ENCODE data around the gene EMC8. TPM values are rescaled to one million over a fixed set of nuclear protein-coding genes. Genes with fewer than 3 reads are reported as not detected.

The EMC8 gene
- total and polyA plus RNA-seq, 4 donors: 13.0 to 40.5 (median 31.8) TPM

DNA sequence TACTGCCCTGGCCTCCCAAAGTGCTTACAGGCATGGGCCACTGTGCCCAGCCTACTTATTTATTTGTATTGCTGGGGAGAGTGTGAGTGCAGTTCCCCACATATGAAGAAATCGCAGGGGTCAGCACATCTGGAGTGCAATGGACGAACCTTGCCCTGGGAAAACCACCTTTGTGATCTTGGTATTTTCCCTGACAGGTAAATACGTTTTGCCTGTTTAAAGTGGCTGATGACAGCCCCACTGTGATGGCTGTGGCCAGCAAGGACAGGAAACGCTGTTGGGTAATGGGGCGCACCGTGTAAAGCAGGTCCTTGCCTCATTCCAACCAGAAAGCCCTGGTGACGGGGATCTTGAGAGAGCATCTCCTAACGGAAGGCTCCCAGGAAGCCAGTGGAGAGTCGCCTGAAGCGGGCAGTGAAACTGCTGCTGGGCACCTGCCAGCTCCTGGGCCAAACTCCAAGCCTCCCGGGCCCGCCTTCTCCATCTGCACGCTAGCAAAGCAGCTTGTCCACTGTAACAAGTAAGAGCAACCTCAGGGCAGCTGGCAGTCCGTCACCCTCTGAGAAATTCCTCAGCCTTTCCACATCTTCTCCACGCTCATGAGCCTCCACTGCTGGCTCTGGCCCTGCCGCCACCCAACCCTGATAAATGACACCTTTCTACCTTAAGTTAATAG, 17.5 kb downstream of the EMC8 start:
- no peak overlapping the region for H3K4me3 ChIP-seq (ENCODE audit: low read depth, low read length)

DNA sequence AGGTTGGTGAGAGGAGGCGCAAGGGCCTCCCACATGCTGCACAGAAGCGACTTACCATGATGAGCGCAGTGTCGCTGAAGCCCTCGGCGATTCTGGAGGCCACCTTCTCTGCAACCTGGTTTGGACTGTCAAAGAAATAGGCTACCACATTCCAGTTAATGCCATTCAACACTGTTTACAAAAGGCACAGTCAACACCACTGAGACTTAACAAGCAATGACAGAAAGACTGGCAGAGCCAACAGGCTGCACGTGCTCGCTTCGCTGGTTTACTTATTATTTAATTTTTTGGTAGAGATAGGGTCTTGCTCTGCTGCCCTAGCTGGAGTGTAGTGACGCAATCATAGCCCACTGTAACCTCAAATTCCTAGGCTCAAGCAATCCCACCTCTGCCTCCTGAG, 18.2 kb downstream of the EMC8 start:
- peaks cover 28% of the 10 kb centered on the region for H3K4me1 ChIP-seq (ENCODE audit: control insufficient read depth, insufficient read depth, low read length)
- peaks cover 46% of the 10 kb centered on the region for H3K36me3 ChIP-seq (ENCODE audit: control insufficient read depth, insufficient read depth, low read length)
- H3K27ac ChIP-seq (ENCODE audit: low read depth, low read length): no peak overlapping the region
- H3K9me3 ChIP-seq (ENCODE audit: control insufficient read depth, insufficient read depth, low read length): no peaks in the 10 kb centered on the region
- no peak for DNase-seq (ENCODE audit: low read depth in 4 of 6, low spot score in 6 of 6)
- 98% methylated on average over 6 of the region's 10 CpGs for WGBS (ENCODE audit: insufficient coverage)
- H3K27me3 ChIP-seq (ENCODE audit: control insufficient read depth, insufficient read depth, low read length): no peaks in the 10 kb centered on the region
- no peak overlapping the region for H3K4me3 ChIP-seq (ENCODE audit: low read depth, low read length)

More for the DNA sequence above, 17.5 kb downstream of the EMC8 start:
- peak overlapping the region; percentile 70 for H3K27ac ChIP-seq (ENCODE audit: low read depth, low read length)
- 44% methylated on average over 16 of the region's 16 CpGs for WGBS (ENCODE audit: insufficient coverage)
- H3K36me3 ChIP-seq (ENCODE audit: control insufficient read depth, insufficient read depth, low read length): peaks cover 52% of the 10 kb centered on the region
- no peaks in the 10 kb centered on the region for H3K9me3 ChIP-seq (ENCODE audit: control insufficient read depth, insufficient read depth, low read length)
- H3K4me1 ChIP-seq (ENCODE audit: control insufficient read depth, insufficient read depth, low read length): peaks cover 28% of the 10 kb centered on the region
- H3K27me3 ChIP-seq (ENCODE audit: control insufficient read depth, insufficient read depth, low read length): no peaks in the 10 kb centered on the region
- peak in 2 of 6 donors; percentile 76 to 88 for DNase-seq (ENCODE audit: low read depth in 4 of 6, low spot score in 6 of 6)

DNA sequence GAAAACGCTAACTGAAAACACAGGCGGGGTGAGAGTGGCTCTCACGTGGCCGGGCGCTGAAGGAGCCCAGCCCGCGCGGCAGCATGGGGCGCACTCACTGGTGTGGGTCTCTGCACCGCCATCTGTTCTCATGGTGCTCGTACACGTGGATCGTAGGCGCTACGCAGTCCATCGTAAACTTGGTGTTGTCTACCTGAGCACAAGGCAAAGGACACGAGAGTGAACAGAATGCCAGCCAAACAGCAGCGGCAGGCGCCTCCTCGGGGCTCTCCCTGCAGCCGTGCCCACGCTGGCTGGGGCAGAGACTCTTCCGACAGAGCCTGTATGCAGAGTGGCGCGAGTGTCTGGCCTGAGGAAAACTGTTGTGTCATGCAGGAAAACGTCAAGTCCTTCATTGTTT, 19.1 kb downstream of the EMC8 start:
- H3K9me3 ChIP-seq (ENCODE audit: control insufficient read depth, insufficient read depth, low read length): no peaks in the 10 kb centered on the region
- no peaks in the 10 kb centered on the region for H3K27me3 ChIP-seq (ENCODE audit: control insufficient read depth, insufficient read depth, low read length)
- 92% methylated on average over 26 of the region's 26 CpGs for WGBS (ENCODE audit: insufficient coverage)
- no peak for DNase-seq (ENCODE audit: low read depth in 4 of 6, low spot score in 6 of 6)
- H3K4me3 ChIP-seq (ENCODE audit: low read depth, low read length): no peak overlapping the region
- peaks cover 28% of the 10 kb centered on the region for H3K4me1 ChIP-seq (ENCODE audit: control insufficient read depth, insufficient read depth, low read length)
- H3K27ac ChIP-seq (ENCODE audit: low read depth, low read length): no peak overlapping the region
- peaks cover 45% of the 10 kb centered on the region for H3K36me3 ChIP-seq (ENCODE audit: control insufficient read depth, insufficient read depth, low read length)

DNA sequence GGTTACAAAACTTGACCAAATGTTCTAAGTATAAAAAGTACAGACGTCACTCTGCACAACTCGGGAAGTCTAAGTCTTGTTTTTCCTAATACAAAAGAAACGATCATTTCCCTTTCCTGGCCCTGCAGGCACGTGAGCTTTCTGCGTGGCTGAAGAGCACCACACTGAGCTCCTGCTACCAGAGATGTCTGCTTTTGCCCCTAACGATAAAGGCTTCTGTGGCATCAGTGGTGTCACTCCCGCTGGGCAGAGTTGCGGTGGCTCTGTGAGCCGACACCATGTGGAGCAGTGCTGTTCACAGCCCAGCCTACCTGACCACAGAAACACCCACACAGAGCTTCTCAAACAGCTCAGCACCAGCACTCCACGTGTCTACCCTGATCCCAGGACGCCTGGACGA, 20.5 kb downstream of the EMC8 start:
- Histone ChIP-seq H3K9me3 (ENCODE audit: control insufficient read depth, insufficient read depth, low read length) (no peaks in the 10 kb centered on the region), H3K27me3 (ENCODE audit: control insufficient read depth, insufficient read depth, low read length) (no peaks in the 10 kb centered on the region), H3K4me1 (ENCODE audit: control insufficient read depth, insufficient read depth, low read length) (peaks cover 27% of the 10 kb centered on the region), H3K36me3 (ENCODE audit: control insufficient read depth, insufficient read depth, low read length) (peaks cover 49% of the 10 kb centered on the region), H3K4me3 (ENCODE audit: low read depth, low read length) (no peak overlapping the region), H3K27ac (ENCODE audit: low read depth, low read length) (no peak overlapping the region)
- no peak for DNase-seq (ENCODE audit: low read depth in 4 of 6, low spot score in 6 of 6)
- 89% methylated on average over 9 of the region's 12 CpGs for WGBS (ENCODE audit: insufficient coverage)

DNA sequence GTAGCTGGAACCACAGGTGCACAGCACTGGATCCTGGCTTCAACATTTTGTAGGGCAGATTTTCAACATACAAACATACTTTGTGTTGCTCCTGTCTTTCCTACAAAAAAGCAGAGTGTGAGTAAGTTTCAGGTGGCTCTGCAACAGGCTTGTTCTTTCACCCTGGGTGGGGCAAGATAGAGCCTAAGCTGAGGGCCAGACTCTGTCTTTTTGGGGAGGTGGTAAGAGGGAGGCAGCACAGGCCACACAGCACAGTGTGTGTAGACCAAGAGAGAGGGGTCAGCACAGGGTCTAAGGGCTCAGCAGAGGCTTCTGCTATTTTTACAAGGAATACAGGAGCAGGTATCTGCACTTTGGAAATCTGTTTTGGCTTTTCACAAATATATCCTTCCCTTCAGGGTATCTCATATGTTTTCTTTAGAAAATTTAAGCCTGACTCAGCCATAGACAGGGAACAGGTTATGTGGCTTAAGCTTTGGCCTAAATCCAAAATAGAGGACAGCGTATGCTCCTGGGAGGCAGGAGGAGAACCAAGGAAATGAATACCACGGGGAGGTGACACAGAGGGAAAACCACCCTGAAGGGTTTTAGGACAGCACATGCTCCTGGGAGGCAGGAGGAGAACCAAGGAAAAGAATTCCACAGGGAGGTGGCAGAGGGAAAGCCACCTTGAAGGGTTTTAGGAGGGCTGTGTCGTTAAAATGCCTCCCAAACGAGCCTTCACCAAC, 21.6 kb downstream of the EMC8 start:
- Histone ChIP-seq H3K9me3 (ENCODE audit: control insufficient read depth, insufficient read depth, low read length) (no peaks in the 10 kb centered on the region), H3K4me3 (ENCODE audit: low read depth, low read length) (no peak overlapping the region), H3K27ac (ENCODE audit: low read depth, low read length) (no peak overlapping the region), H3K27me3 (ENCODE audit: control insufficient read depth, insufficient read depth, low read length) (no peaks in the 10 kb centered on the region), H3K36me3 (ENCODE audit: control insufficient read depth, insufficient read depth, low read length) (peaks cover 44% of the 10 kb centered on the region), H3K4me1 (ENCODE audit: control insufficient read depth, insufficient read depth, low read length) (peaks cover 16% of the 10 kb centered on the region)
- 67% methylated on average over 2 of the region's 4 CpGs for WGBS (ENCODE audit: insufficient coverage)
- DNase-seq (ENCODE audit: low read depth in 4 of 6, low spot score in 6 of 6): no peak

DNA sequence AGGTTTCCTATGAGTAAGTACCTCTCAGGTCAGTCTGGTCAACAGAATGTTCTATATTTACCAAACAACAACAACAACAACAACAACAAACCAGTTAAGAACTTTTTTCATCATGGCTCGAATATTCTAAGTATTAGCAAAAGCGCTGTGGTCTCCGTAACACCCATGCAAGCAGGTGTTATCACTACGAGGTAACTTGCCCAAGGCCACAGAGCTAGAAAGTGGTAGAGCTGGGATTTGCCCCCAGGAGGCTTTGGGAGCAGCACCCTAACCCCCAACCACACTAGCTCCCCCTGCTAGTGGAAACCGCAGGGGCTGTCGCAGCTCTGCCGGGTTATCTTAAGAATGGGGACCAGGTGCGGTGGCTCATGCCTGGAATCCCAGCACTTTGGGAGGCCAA, 24.5 kb downstream of the EMC8 start:
- Histone ChIP-seq H3K27ac (ENCODE audit: low read depth, low read length) (no peak overlapping the region), H3K27me3 (ENCODE audit: control insufficient read depth, insufficient read depth, low read length) (no peaks in the 10 kb centered on the region), H3K9me3 (ENCODE audit: control insufficient read depth, insufficient read depth, low read length) (no peaks in the 10 kb centered on the region), H3K4me1 (ENCODE audit: control insufficient read depth, insufficient read depth, low read length) (no peaks in the 10 kb centered on the region), H3K36me3 (ENCODE audit: control insufficient read depth, insufficient read depth, low read length) (peaks cover 36% of the 10 kb centered on the region), H3K4me3 (ENCODE audit: low read depth, low read length) (no peak overlapping the region)
- no peak for DNase-seq (ENCODE audit: low read depth in 4 of 6, low spot score in 6 of 6)
- WGBS (ENCODE audit: insufficient coverage): 98% methylated on average over 5 of the region's 8 CpGs

DNA sequence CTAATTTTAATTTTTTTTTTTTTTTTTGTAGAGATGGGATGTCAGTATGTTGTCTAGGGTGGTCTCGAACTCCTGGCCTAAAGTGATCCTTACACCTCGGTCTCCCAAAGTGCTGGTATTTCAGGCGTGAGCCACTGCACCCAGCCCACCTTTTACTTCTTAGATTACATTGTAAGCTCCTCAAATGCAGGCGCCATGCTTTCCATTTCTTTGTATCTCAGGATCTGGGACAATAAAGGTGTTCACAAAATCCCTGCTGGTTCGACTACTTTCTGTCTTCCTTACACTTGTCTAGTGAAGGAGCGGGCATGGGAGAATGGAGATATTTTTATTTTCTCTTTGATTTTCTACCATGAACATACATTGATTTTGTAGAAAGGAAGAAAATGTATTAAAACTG, 25.2 kb downstream of the EMC8 start:
- Histone ChIP-seq H3K27me3 (ENCODE audit: control insufficient read depth, insufficient read depth, low read length) (no peaks in the 10 kb centered on the region), H3K36me3 (ENCODE audit: control insufficient read depth, insufficient read depth, low read length) (peaks cover 32% of the 10 kb centered on the region), H3K9me3 (ENCODE audit: control insufficient read depth, insufficient read depth, low read length) (no peaks in the 10 kb centered on the region), H3K27ac (ENCODE audit: low read depth, low read length) (no peak overlapping the region), H3K4me1 (ENCODE audit: control insufficient read depth, insufficient read depth, low read length) (no peaks in the 10 kb centered on the region), H3K4me3 (ENCODE audit: low read depth, low read length) (no peak overlapping the region)
- no peak for DNase-seq (ENCODE audit: low read depth in 4 of 6, low spot score in 6 of 6)
- WGBS (ENCODE audit: insufficient coverage): 100% methylated on average over 1 of the region's 6 CpGs

DNA sequence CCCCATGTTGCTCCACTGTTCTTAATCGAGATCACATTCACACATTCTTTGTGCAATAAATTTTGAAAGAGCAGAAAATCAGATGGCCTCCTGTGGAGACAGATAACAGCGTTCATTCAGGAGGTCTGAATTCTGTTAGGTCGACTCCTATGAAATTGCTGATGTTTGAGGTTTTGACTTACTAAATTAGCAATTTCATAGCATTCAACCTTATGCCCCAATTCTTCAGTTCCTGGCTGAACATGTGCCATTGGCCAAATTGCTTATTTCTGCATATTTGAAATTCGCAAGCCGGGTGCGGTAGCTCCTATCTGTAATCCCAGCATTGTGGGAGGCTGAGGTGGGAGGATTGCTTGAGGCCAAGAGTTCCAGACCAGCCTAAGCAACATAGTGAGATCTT, 26.3 kb downstream of the EMC8 start:
- Histone ChIP-seq H3K4me3 (ENCODE audit: low read depth, low read length) (no peak overlapping the region), H3K27ac (ENCODE audit: low read depth, low read length) (no peak overlapping the region), H3K27me3 (ENCODE audit: control insufficient read depth, insufficient read depth, low read length) (no peaks in the 10 kb centered on the region), H3K36me3 (ENCODE audit: control insufficient read depth, insufficient read depth, low read length) (peaks cover 24% of the 10 kb centered on the region), H3K4me1 (ENCODE audit: control insufficient read depth, insufficient read depth, low read length) (peaks cover 4% of the 10 kb centered on the region), H3K9me3 (ENCODE audit: control insufficient read depth, insufficient read depth, low read length) (no peaks in the 10 kb centered on the region)
- DNase-seq (ENCODE audit: low read depth in 4 of 6, low spot score in 6 of 6): no peak
- WGBS (ENCODE audit: insufficient coverage): no CpG with 5 or more reads among the region's 6 CpGs

DNA sequence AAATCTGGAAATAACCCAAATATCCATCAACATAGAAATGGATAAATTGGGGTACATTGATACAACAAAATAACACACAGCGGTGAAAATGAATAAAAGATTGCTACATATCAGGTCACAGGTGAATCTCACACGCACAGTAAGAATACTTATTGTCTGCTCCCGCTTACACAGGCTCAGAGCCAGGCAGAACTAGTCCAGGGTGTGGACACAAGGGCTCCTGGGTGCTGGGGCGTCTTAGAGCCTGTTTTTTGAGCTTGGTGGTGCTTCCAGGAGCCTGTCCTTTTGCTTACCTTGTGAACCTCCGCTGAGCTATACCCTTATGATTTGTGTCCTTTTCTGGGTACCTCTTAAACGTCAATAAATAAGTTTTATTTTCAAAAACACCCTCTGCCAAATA, 28.6 kb downstream of the EMC8 start:
- no peak for DNase-seq (ENCODE audit: low read depth in 4 of 6, low spot score in 6 of 6)
- no peak overlapping the region for H3K4me3 ChIP-seq (ENCODE audit: low read depth, low read length)
- peaks cover 18% of the 10 kb centered on the region for H3K36me3 ChIP-seq (ENCODE audit: control insufficient read depth, insufficient read depth, low read length)
- H3K9me3 ChIP-seq (ENCODE audit: control insufficient read depth, insufficient read depth, low read length): no peaks in the 10 kb centered on the region
- H3K4me1 ChIP-seq (ENCODE audit: control insufficient read depth, insufficient read depth, low read length): peaks cover 22% of the 10 kb centered on the region
- H3K27me3 ChIP-seq (ENCODE audit: control insufficient read depth, insufficient read depth, low read length): no peaks in the 10 kb centered on the region
- WGBS (ENCODE audit: insufficient coverage): 100% methylated on average over 3 of the region's 6 CpGs
- H3K27ac ChIP-seq (ENCODE audit: low read depth, low read length): no peak overlapping the region

DNA sequence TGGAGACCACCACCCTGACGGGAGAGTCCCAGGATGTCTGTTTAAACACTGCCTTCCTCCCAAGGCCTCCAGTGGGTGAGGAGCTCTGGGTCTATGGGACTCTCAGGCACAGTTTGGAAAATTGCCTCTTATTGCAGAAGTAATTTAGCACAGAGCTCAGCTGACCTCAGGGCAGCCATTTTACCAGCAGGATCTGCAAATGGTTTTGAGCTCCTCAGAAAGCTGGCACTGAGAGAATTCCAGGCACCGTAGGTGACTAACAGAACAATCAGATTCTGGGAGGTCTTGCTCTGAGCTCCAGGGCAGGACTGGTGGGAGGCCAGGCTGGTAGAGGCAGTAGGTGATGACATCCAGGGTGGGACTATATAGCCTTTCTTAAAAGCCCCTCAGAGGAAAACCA, 31.1 kb downstream of the EMC8 start:
- H3K9me3 ChIP-seq (ENCODE audit: control insufficient read depth, insufficient read depth, low read length): no peaks in the 10 kb centered on the region
- H3K4me1 ChIP-seq (ENCODE audit: control insufficient read depth, insufficient read depth, low read length): peaks cover 27% of the 10 kb centered on the region
- WGBS (ENCODE audit: insufficient coverage): 33% methylated on average over 1 of the region's 2 CpGs
- peak in 1 of 6 donors; percentile 88 for DNase-seq (ENCODE audit: low read depth in 4 of 6, low spot score in 6 of 6)
- no peaks in the 10 kb centered on the region for H3K27me3 ChIP-seq (ENCODE audit: control insufficient read depth, insufficient read depth, low read length)
- H3K36me3 ChIP-seq (ENCODE audit: control insufficient read depth, insufficient read depth, low read length): peaks cover 11% of the 10 kb centered on the region
- H3K27ac ChIP-seq (ENCODE audit: low read depth, low read length): no peak overlapping the region
- H3K4me3 ChIP-seq (ENCODE audit: low read depth, low read length): no peak overlapping the region

Data from spinal cord (tissue), 10 donors.